Testis (tissue), 3 donors: ENCODE data around the gene NMNAT3. TPM values are rescaled to one million over a fixed set of nuclear protein-coding genes. Genes with fewer than 3 reads are reported as not detected.

ENCODE experiments used
- DNase-seq: peaks from one replicate; pipeline ENCODE4 v3.0.0-alpha.2; 2019
- H3K27ac ChIP-seq, 2 donors: fragments of 200-600 bp; sonication (generic); one replicate each; pipeline ENCODE4 v1.5.1; 2019
- H3K27me3 ChIP-seq: fragments of 200-600 bp; sonication (generic); one replicate; pipeline ENCODE4 v1.5.1; 2019
- H3K36me3 ChIP-seq: fragments of 200-600 bp; sonication (generic); one replicate; pipeline ENCODE4 v1.5.1; 2017; ENCODE audit warnings: low read depth; ENCODE audit errors: missing control alignments
- H3K4me1 ChIP-seq: fragments of 200-600 bp; sonication (generic); one replicate; pipeline ENCODE4 v1.5.1; 2019
- H3K4me3 ChIP-seq, 2 donors: fragments of 200-600 bp; sonication (generic); one replicate each; pipeline ENCODE4 v1.5.1; 2017 to 2019
- H3K9me3 ChIP-seq: fragments of 200-600 bp; sonication (generic); one replicate; pipeline ENCODE4 v1.5.1; 2017
- POLR2A ChIP-seq: fragments of 450-650 bp; IDR thresholded peaks from one replicate; pipeline ENCODE4 v1.6.1; 2017; ENCODE audit warnings: antibody characterized with exemption, mild to moderate bottlenecking, moderate library complexity
- WGBS, 2 donors: methylation state at CpG; one replicate each; pipeline ENCODE4 v1.1.5; 2018; 5-methylcytosine and 5-hydroxymethylcytosine counted together
- intact Hi-C: fragments of 100-400 bp; cut with DNase I; formaldehyde crosslinking; loops from one replicate; pipeline ENCODE4 v1.15.1; 2023; ENCODE audit warnings: low total_unique reads
- polyA plus RNA-seq: library from polyadenylated mRNA; stranded (reverse); fragments of 350-450 nt; fragmentation: Illumina TruSeq; extraction: RNeasy Lipid Tissue Mini Kit (QIAGEN cat#74804); gene quantifications from one replicate; pipeline ENCODE4 v1.2.3, GENCODE V29; 2014; ENCODE audit warnings: low read depth, low replicate concordance; ENCODE audit not compliant: insufficient read depth
- total RNA-seq, 2 donors: library from RNA; depleted of rRNA; stranded (reverse); fragments of >200 nt; gene quantifications; one replicate each; pipeline ENCODE4 v1.2.3, GENCODE V29; 2016
- TF ChIP-seq, protein P1 (sequence below), 3 experiments: fragments of 450-650 bp in 2 of 3; fragments of 200-600 bp in 1 of 3; sonication (generic) in 1 of 3; IDR thresholded peaks; one replicate each; pipeline ENCODE4 v1.5.1; 2016 to 2019; ENCODE audit warnings: antibody characterized with exemption in 3 of 3, mild to moderate bottlenecking in 2 of 3, moderate library complexity in 1 of 3

Gene NMNAT3
- total and polyA plus RNA-seq, 3 donors from 2014 or later, result 21.1 to 76.5 (median 23.9) TPM

DNA sequence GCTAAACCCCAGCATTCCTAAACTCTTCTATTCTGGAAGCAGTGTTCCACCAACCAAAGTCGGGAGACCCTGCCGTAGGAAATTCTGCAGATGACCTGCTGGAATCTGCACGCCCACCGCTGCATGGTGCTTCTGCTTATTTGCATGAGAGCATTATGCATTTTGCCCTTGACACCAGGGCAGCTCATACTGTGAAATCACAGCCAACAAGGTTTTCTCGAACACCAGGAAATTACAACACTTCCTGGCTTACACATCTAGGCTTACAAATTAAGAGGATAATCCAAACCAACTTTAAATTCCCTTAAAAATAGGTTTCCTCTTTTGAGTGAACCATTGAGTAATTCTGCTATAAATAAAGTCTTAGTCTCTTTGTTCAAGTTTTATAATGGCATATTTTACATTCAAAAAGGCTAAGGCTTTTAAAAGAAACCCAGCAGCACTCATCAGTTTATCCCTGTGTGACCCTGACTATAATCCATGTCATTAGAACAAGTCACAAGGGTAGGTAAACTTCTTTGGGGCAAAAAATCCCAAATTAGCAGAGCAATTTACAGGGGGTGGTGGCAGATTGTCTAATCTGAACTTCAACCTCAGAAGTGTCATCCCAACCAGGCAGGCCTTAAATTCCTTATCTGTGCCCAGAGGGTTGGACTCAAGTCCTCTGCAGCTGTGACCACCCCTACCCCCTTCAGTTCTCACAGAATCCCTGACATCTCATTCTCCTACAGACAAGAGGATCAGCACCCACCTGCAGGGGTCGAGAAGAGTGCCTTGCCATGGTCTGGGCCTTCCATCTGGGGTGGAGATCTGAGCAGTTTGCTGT, 104.7 kb downstream of the NMNAT3 start:
- Histone ChIP-seq H3K4me3 (no peak overlapping the region), H3K4me1 (no peaks in the 10 kb centered on the region), H3K27ac (no peak overlapping the region), H3K36me3 (no peaks in the 10 kb centered on the region), H3K9me3 (no peaks in the 10 kb centered on the region), H3K27me3 (no peaks in the 10 kb centered on the region)
- intact Hi-C loops, result no loop called here
- WGBS, 2 donors, result 82 to 87% methylated on average over 6 of the region's 6 CpGs
- no peak for DNase-seq
- TF ChIP-seq POLR2A, result no peak
- TF ChIP-seq, protein P1, sequence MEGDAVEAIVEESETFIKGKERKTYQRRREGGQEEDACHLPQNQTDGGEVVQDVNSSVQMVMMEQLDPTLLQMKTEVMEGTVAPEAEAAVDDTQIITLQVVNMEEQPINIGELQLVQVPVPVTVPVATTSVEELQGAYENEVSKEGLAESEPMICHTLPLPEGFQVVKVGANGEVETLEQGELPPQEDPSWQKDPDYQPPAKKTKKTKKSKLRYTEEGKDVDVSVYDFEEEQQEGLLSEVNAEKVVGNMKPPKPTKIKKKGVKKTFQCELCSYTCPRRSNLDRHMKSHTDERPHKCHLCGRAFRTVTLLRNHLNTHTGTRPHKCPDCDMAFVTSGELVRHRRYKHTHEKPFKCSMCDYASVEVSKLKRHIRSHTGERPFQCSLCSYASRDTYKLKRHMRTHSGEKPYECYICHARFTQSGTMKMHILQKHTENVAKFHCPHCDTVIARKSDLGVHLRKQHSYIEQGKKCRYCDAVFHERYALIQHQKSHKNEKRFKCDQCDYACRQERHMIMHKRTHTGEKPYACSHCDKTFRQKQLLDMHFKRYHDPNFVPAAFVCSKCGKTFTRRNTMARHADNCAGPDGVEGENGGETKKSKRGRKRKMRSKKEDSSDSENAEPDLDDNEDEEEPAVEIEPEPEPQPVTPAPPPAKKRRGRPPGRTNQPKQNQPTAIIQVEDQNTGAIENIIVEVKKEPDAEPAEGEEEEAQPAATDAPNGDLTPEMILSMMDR (IDR thresholded peaks at IDR 0.05), result no peak

DNA sequence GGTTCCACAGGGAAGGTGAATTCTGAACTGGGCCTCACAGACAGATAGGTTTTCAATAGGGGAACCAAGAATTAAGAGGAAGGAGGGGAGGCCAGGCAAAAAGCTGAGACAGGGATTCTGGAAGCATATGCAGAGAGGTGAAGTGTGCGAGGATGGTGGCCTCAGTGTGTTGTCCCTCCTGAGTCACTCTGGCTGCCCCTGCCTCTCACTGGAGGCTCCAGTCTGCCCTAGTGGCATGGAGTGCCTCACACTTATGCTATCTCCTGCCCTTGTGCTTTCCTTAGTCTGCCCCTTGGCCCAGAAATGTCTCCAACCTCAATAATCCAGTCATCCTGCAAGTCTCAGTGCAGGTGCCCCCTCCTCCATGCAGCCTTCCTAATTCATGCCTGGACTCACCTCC, 106.1 kb downstream of the NMNAT3 start:
- Histone ChIP-seq H3K36me3 (no peaks in the 10 kb centered on the region), H3K27ac (no peak overlapping the region), H3K4me1 (no peaks in the 10 kb centered on the region), H3K27me3 (no peaks in the 10 kb centered on the region), H3K4me3 (no peak overlapping the region), H3K9me3 (no peaks in the 10 kb centered on the region)
- TF ChIP-seq, protein P1 (IDR thresholded peaks at IDR 0.05), result no peak
- no peak for TF ChIP-seq POLR2A
- no peak for DNase-seq
- intact Hi-C loops, result no loop called here
- 94 to 100% methylated on average over 1 of the region's 1 CpG for whole genome bisulfite sequencing, 2 donors

DNA sequence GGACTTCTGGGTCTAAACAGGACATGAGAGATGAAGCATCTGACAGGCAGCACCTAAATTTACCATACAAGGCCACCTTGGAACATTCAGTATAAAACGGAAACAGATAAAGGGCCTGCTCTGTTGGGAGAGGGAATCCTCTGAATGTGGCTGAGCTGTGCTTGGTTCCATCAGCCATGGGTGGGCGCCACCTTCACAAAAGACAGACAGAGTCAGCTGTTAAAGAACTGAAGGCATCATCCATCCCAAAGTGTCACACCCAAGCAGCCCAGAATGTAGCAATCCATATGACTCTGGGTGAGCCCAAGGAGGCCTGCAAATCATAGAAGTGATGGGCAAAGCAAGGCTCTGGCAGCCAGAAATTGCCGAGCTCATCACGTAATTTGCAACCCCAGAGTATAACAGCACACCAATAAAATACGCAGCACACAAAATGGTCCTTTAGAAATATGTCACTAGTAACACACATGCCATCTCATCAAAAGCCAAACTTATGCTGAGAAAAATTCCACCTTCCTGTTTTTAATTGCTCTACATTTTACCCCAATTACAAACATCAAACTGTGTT, 113.4 kb downstream of the NMNAT3 start:
- TF ChIP-seq, protein P1 (IDR thresholded peaks at IDR 0.05), result no peak
- no peak for TF ChIP-seq POLR2A
- Histone ChIP-seq H3K27me3 (no peaks in the 10 kb centered on the region), H3K27ac (no peak overlapping the region), H3K9me3 (no peaks in the 10 kb centered on the region), H3K4me3 (no peak overlapping the region), H3K36me3 (no peaks in the 10 kb centered on the region), H3K4me1 (peaks cover 6% of the 10 kb centered on the region)
- 82 to 83% methylated on average over 5 of the region's 5 CpGs for WGBS, 2 donors
- DNase-seq, result peak; percentile 24
- intact Hi-C loops, result no loop called here

DNA sequence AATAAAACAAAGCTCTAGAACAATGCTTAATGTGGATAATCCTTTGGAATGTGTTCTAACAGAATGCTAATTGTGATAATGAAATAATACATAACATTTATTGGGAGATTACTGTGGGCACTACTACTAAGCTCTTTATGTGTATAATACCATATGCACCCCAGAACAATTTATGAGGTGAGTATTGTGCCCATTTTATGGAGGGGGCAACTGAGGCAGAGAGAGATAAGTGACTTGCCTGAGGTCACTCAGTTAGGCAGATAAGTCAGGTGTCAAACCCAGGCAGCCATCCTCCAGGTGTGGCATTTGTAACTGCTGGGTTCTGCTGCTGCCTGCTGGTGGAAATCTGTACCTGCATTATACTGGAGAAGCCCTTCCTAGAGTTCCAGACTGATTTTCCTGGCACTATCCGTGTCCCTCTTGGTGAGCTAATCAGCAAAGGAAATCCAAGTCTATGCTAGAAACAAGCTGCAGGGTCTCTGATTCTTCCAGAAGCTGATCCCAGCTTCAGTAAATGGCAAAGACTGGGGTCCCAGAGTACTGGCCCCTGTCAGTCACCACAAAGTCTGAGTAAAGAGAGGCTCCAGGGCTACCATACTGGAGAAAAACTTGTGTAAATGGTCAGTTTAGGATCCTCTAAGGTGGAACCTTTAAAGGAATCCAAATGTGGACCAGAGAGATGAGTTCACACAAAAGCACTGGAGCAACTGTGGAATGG, 115.7 kb downstream of the NMNAT3 start:
- H3K9me3 ChIP-seq, result no peaks in the 10 kb centered on the region
- H3K4me1 ChIP-seq, result peaks cover 6% of the 10 kb centered on the region
- no peak overlapping the region for H3K4me3 ChIP-seq
- 25 to 33% methylated on average over 1 of the region's 1 CpG for WGBS, 2 donors
- H3K27me3 ChIP-seq, result no peaks in the 10 kb centered on the region
- TF ChIP-seq, protein P1 (IDR thresholded peaks at IDR 0.05), result peak; percentile 45 to 64 (median 63)
- TF ChIP-seq POLR2A, result no peak
- intact Hi-C loops, result no loop called here
- H3K36me3 ChIP-seq, result no peaks in the 10 kb centered on the region
- peak; percentile 58 for DNase-seq
- no peak overlapping the region for H3K27ac ChIP-seq
